Stimulated activated CD8-positive, alpha-beta memory T cell treated with anti-CD3 and anti-CD28 coated beads, Interleukin-12 subunit alpha, Interleukin-12 subunit beta, amount 100 ng/mL, for 1 hour (primary cell): ENCODE results near the gene NCK2.

Experiments used
- DNase-seq: peaks from one replicate; pipeline ENCODE4 v3.0.0-alpha.2; 2020; ENCODE audit warnings: low read depth

Gene NCK2

GRCh38 chr2:105736145-105736544 lies 8.6 kb upstream of the NCK2 start:
- no peak for DNase-seq

GRCh38 chr2:105737980-105738657 lies 6.6 kb upstream of the NCK2 start:
- no peak for DNase-seq

GRCh38 chr2:105738658-105739241 lies 6.0 kb upstream of the NCK2 start:
- DNase-seq = no peak

- no peak for DNase-seq
Measured at GRCh38 chr2:105739426-105739825, 5.3 kb upstream of the NCK2 start.

- DNase-seq = no peak
Measured at GRCh38 chr2:105739944-105740530, 4.7 kb upstream of the NCK2 start.

- no peak for DNase-seq
Measured at GRCh38 chr2:105741174-105741573, 3.5 kb upstream of the NCK2 start.

- DNase-seq = no peak
Measured at GRCh38 chr2:105741617-105742016, 3.1 kb upstream of the NCK2 start.

GRCh38 chr2:105744091-105744908 lies 412 bp upstream of the NCK2 start:
- DNase-seq = no peak

GRCh38 chr2:105746177-105747080 lies 1.7 kb downstream of the NCK2 start:
- DNase-seq = peak; percentile 66

- DNase-seq = no peak
Measured at GRCh38 chr2:105747254-105747894, 2.7 kb downstream of the NCK2 start.

- no peak for DNase-seq
Measured at GRCh38 chr2:105747991-105748390, 3.3 kb downstream of the NCK2 start.

- DNase-seq = no peak
Measured at GRCh38 chr2:105748566-105748965, 3.9 kb downstream of the NCK2 start.

- no peak for DNase-seq
Measured at GRCh38 chr2:105749583-105750400, 5.1 kb downstream of the NCK2 start.

GRCh38 chr2:105750735-105751134 lies 6.0 kb downstream of the NCK2 start:
- no peak for DNase-seq

GRCh38 chr2:105751272-105751671 lies 6.6 kb downstream of the NCK2 start:
- DNase-seq = no peak

- DNase-seq = no peak
Measured at GRCh38 chr2:105752691-105753358, 8.1 kb downstream of the NCK2 start.

- no peak for DNase-seq
Measured at GRCh38 chr2:105753380-105753779, 8.7 kb downstream of the NCK2 start.

- DNase-seq = no peak
Measured at GRCh38 chr2:105754011-105754410, 9.3 kb downstream of the NCK2 start.

- DNase-seq = no peak
Measured at GRCh38 chr2:105754994-105755393, 10.3 kb downstream of the NCK2 start.

- DNase-seq = no peak
Measured at GRCh38 chr2:105755895-105756294, 11.2 kb downstream of the NCK2 start.
